ENCODE results near the gene NUDT14.

Gene NUDT14

GRCh38 chr14:105151838-105152793, 29.0 kb downstream of the NUDT14 start:
- Histone ChIP-seq H3K27me3 (ENCODE audit: control insufficient read depth, insufficient read depth, low read length) (peaks cover 5% of the 10 kb centered on the region), H3K4me3 (ENCODE audit: low read length) (no peak overlapping the region), H3K4me2 (ENCODE audit: low read length) (no peak overlapping the region), H3K36me3 (ENCODE audit: insufficient read depth, low read length) (no peaks in the 10 kb centered on the region), H3K9ac (ENCODE audit: low read depth, low read length) (no peak overlapping the region), H3K4me1 (ENCODE audit: control insufficient read depth, insufficient read depth, low read length) (peaks cover 5% of the 10 kb centered on the region), H3K9me3 (replicated peaks; ENCODE audit: low read length) (no peaks in the 10 kb centered on the region)

- H3K9me3 ChIP-seq (replicated peaks; ENCODE audit: low read length), result no peaks in the 10 kb centered on the region
- no peak overlapping the region for H3K4me2 ChIP-seq (ENCODE audit: low read length)
- no peak overlapping the region for H3K9ac ChIP-seq (ENCODE audit: low read depth, low read length)
- peaks cover 4% of the 10 kb centered on the region for H3K27me3 ChIP-seq (ENCODE audit: control insufficient read depth, insufficient read depth, low read length)
- H3K4me3 ChIP-seq (ENCODE audit: low read length), result no peak overlapping the region
- H3K36me3 ChIP-seq (ENCODE audit: insufficient read depth, low read length), result no peaks in the 10 kb centered on the region
- peaks cover 5% of the 10 kb centered on the region for H3K4me1 ChIP-seq (ENCODE audit: control insufficient read depth, insufficient read depth, low read length)
Observed at GRCh38 chr14:105151084-105151837, 29.9 kb downstream of the NUDT14 start.

GRCh38 chr14:105150368-105151083, 30.6 kb downstream of the NUDT14 start:
- H3K36me3 ChIP-seq (ENCODE audit: insufficient read depth, low read length), result no peaks in the 10 kb centered on the region
- H3K4me1 ChIP-seq (ENCODE audit: control insufficient read depth, insufficient read depth, low read length), result peaks cover 5% of the 10 kb centered on the region
- H3K27me3 ChIP-seq (ENCODE audit: control insufficient read depth, insufficient read depth, low read length), result peaks cover 4% of the 10 kb centered on the region
- no peaks in the 10 kb centered on the region for H3K9me3 ChIP-seq (replicated peaks; ENCODE audit: low read length)
- H3K4me3 ChIP-seq (ENCODE audit: low read length), result no peak overlapping the region
- no peak overlapping the region for H3K9ac ChIP-seq (ENCODE audit: low read depth, low read length)
- H3K4me2 ChIP-seq (ENCODE audit: low read length), result no peak overlapping the region

GRCh38 chr14:105150026-105150367, 31.1 kb downstream of the NUDT14 start:
- Histone ChIP-seq H3K4me1 (ENCODE audit: control insufficient read depth, insufficient read depth, low read length) (peaks cover 5% of the 10 kb centered on the region), H3K9ac (ENCODE audit: low read depth, low read length) (no peak overlapping the region), H3K27me3 (ENCODE audit: control insufficient read depth, insufficient read depth, low read length) (peaks cover 4% of the 10 kb centered on the region), H3K4me3 (ENCODE audit: low read length) (no peak overlapping the region), H3K36me3 (ENCODE audit: insufficient read depth, low read length) (no peaks in the 10 kb centered on the region), H3K4me2 (ENCODE audit: low read length) (no peak overlapping the region), H3K9me3 (replicated peaks; ENCODE audit: low read length) (no peaks in the 10 kb centered on the region)

GRCh38 chr14:105149146-105149781, 31.8 kb downstream of the NUDT14 start:
- H3K9ac ChIP-seq (ENCODE audit: low read depth, low read length), result no peak overlapping the region
- no peak overlapping the region for H3K4me2 ChIP-seq (ENCODE audit: low read length)
- peaks cover 5% of the 10 kb centered on the region for H3K4me1 ChIP-seq (ENCODE audit: control insufficient read depth, insufficient read depth, low read length)
- H3K27me3 ChIP-seq (ENCODE audit: control insufficient read depth, insufficient read depth, low read length), result peaks cover 4% of the 10 kb centered on the region
- no peaks in the 10 kb centered on the region for H3K9me3 ChIP-seq (replicated peaks; ENCODE audit: low read length)
- no peaks in the 10 kb centered on the region for H3K36me3 ChIP-seq (ENCODE audit: insufficient read depth, low read length)
- H3K4me3 ChIP-seq (ENCODE audit: low read length), result no peak overlapping the region

- Histone ChIP-seq H3K4me1 (ENCODE audit: control insufficient read depth, insufficient read depth, low read length) (peaks cover 5% of the 10 kb centered on the region), H3K27me3 (ENCODE audit: control insufficient read depth, insufficient read depth, low read length) (peaks cover 4% of the 10 kb centered on the region), H3K4me2 (ENCODE audit: low read length) (no peak overlapping the region), H3K4me3 (ENCODE audit: low read length) (no peak overlapping the region), H3K36me3 (ENCODE audit: insufficient read depth, low read length) (no peaks in the 10 kb centered on the region), H3K9ac (ENCODE audit: low read depth, low read length) (no peak overlapping the region), H3K9me3 (replicated peaks; ENCODE audit: low read length) (no peaks in the 10 kb centered on the region)
Observed at GRCh38 chr14:105148604-105149145, 32.4 kb downstream of the NUDT14 start.

- Histone ChIP-seq H3K4me3 (ENCODE audit: low read length) (no peak overlapping the region), H3K4me2 (ENCODE audit: low read length) (no peak overlapping the region), H3K9me3 (replicated peaks; ENCODE audit: low read length) (no peaks in the 10 kb centered on the region), H3K27me3 (ENCODE audit: control insufficient read depth, insufficient read depth, low read length) (peaks cover 4% of the 10 kb centered on the region), H3K9ac (ENCODE audit: low read depth, low read length) (no peak overlapping the region), H3K4me1 (ENCODE audit: control insufficient read depth, insufficient read depth, low read length) (peaks cover 5% of the 10 kb centered on the region), H3K36me3 (ENCODE audit: insufficient read depth, low read length) (no peaks in the 10 kb centered on the region)
Observed at GRCh38 chr14:105147671-105148603, 33.2 kb downstream of the NUDT14 start.

- Histone ChIP-seq H3K4me1 (ENCODE audit: control insufficient read depth, insufficient read depth, low read length) (peaks cover 1% of the 10 kb centered on the region), H3K9ac (ENCODE audit: low read depth, low read length) (no peak overlapping the region), H3K4me3 (ENCODE audit: low read length) (no peak overlapping the region), H3K9me3 (replicated peaks; ENCODE audit: low read length) (no peaks in the 10 kb centered on the region), H3K4me2 (ENCODE audit: low read length) (no peak overlapping the region), H3K36me3 (ENCODE audit: insufficient read depth, low read length) (no peaks in the 10 kb centered on the region), H3K27me3 (ENCODE audit: control insufficient read depth, insufficient read depth, low read length) (no peaks in the 10 kb centered on the region)
Observed at GRCh38 chr14:105146976-105147635, 34.0 kb downstream of the NUDT14 start.

GRCh38 chr14:105146181-105146975, 34.7 kb downstream of the NUDT14 start:
- no peaks in the 10 kb centered on the region for H3K36me3 ChIP-seq (ENCODE audit: insufficient read depth, low read length)

More at GRCh38 chr14:105146181-105146975, 34.7 kb downstream of the NUDT14 start:
- H3K4me1 ChIP-seq (ENCODE audit: control insufficient read depth, insufficient read depth, low read length), result no peaks in the 10 kb centered on the region
- H3K4me3 ChIP-seq (ENCODE audit: low read length), result no peak overlapping the region
- no peaks in the 10 kb centered on the region for H3K27me3 ChIP-seq (ENCODE audit: control insufficient read depth, insufficient read depth, low read length)
- no peak overlapping the region for H3K9ac ChIP-seq (ENCODE audit: low read depth, low read length)
- H3K4me2 ChIP-seq (ENCODE audit: low read length), result no peak overlapping the region
- H3K9me3 ChIP-seq (replicated peaks; ENCODE audit: low read length), result no peaks in the 10 kb centered on the region
